Subcutaneous adipose tissue (tissue), 4 donors: ENCODE measurements around the gene MYRF. TPM values are rescaled to one million over a fixed set of nuclear protein-coding genes. Genes with fewer than 3 reads are reported as not detected.

Experiments
- CTCF ChIP-seq: fragments of 450-650 bp; IDR thresholded peaks from one replicate; pipeline ENCODE4 v1.5.1; 2016; ENCODE audit warnings: low read depth, mild to moderate bottlenecking, control low read depth, antibody characterized with exemption, moderate library complexity
- total RNA-seq, 4 donors: library from RNA; depleted of rRNA; stranded (reverse); fragments of >200 nt; gene quantifications; one replicate each; pipeline ENCODE4 v1.1.0, GENCODE V29; 2016

Gene MYRF
- total RNA-seq, 4 donors from 2014 or later, result 0.17 to 0.33 TPM; not detected in 2

- TF ChIP-seq CTCF, result no peak
Observed at GRCh38 chr11:61754534-61755482, 2.4 kb downstream of the MYRF start.

- TF ChIP-seq CTCF, result no peak
Observed at GRCh38 chr11:61756147-61756451, 3.7 kb downstream of the MYRF start.

DNA sequence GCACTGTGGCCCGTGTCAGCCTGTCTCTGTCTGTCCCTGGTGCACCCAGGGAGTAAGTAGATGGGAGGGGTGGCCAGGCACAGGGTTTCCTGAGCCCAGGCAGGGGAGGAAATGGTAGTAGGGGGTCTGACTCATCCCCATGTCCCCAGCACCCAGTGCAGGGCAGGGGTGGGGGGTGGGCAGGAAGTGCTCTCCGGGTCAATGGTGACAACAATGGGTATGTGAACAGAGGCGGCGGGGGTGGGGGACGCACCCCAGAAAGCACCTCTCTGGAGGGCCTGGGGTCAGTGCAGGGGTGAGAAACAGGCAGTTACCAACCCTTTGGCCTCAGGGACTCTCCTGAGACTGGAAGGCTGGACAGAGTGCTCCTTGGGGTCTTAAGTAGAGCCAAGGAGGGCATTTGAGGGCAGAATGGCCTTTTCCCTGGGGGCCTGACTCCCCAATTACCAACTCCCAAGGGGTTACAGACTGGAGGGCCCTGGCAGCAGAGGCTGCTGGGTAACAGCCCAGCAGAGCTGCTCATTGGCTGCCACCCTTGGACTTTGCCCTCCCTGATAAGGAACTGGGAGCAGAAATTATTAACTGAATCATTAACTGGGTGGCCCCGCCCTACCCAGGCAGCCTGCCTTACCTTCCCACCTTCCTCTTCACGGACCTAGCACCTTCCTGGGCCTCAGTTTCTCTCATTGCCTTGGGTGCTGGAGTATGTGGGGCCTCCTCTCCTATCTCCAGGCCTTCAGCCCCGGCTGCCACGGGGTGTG is 4.2 kb downstream of the MYRF start:
- TF ChIP-seq CTCF, result no peak

- no peak for TF ChIP-seq CTCF
Observed at GRCh38 chr11:61757213-61757862, 4.9 kb downstream of the MYRF start.

- no peak for TF ChIP-seq CTCF
Observed at GRCh38 chr11:61760946-61761345, 8.5 kb downstream of the MYRF start.

GRCh38 chr11:61761440-61762222 is 9.2 kb downstream of the MYRF start:
- no peak for TF ChIP-seq CTCF
